Activated naive CD4-positive, alpha-beta T cell treated with anti-CD3 and anti-CD28 coated beads, Interleukin-2, amount 10 ng/mL, durations not matched to agents 7 days and 5 days (primary cell): Measurements from ENCODE around the gene ZNF225.

Experiments used
- CTCF ChIA-PET: fragments of 350-600 bp; sonication (Branson Sonifier 250); formaldehyde crosslinking; loops from one replicate; lab custom pipeline; 2021; ENCODE audit warnings: antibody characterized with exemption; lab: Charles Lee
- DNase-seq: peaks from one replicate; pipeline ENCODE4 v3.0.0-alpha.2; 2020
- H3K27ac Mint-ChIP-seq: one replicate; pipeline ENCODE4 v1.8.0; 2021; ENCODE audit warnings: mild to moderate bottlenecking, moderate library complexity, mixed read lengths
- H3K27me3 Mint-ChIP-seq: one replicate; pipeline ENCODE4 v1.8.0; 2021; ENCODE audit warnings: mild to moderate bottlenecking, mixed read lengths
- H3K36me3 Mint-ChIP-seq: one replicate; pipeline ENCODE4 v1.8.0; 2021; ENCODE audit warnings: mixed read lengths
- H3K4me1 Mint-ChIP-seq: one replicate; pipeline ENCODE4 v1.8.0; 2021; ENCODE audit warnings: mixed read lengths
- H3K4me3 Mint-ChIP-seq: one replicate; pipeline ENCODE4 v1.8.0; 2021; ENCODE audit warnings: mild to moderate bottlenecking, moderate library complexity, mixed read lengths
- H3K9me3 Mint-ChIP-seq: one replicate; pipeline ENCODE4 v1.8.0; 2021; ENCODE audit warnings: mixed read lengths

ZNF225 gene

DNA sequence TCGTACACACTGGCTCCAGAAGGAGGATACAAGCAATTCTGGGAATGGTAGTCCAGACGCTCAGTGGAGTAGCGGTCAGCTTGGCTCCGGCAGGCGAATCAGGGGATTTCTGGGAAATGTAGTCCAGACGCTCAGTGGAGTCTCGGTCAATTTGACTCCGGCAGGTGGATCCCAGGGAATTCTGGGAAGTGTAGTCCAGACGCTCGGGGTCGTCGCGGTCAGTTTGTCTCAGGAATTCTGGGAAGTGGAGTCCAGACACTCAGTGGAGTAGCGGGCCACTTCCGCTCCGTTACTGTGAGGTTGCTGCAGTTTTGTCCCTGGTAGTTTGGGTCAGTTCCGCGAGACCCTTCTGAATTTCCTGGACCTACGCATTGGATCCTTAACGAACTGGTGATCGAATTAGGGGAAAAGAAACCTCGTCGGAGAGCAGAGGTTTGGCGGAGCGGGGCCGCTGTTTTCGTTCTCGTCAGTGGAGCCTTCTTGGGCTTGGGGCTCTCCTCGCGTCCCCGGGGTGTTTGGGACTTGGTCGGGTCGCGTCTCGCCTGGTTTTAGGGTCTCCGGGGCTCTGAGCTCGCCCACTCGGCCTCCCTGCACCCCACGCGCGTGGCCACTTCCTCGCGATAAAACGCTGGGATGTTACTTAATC lies at the start of gene ZNF225:
ZNF225 (plus strand) TSS at position 262 of the 646 bp plus-strand sequence. CDS start 2,429 bp downstream, outside the sequence.
- Mint-ChIP-seq H3K36me3 (peaks cover 37% of the 10 kb centered on the region), H3K4me1 (peaks cover 23% of the 10 kb centered on the region), H3K27ac (peak within 1 kb of the TSS; percentile 85), H3K27me3 (peaks cover 5% of the 10 kb centered on the region), H3K4me3 (peak within 1 kb of the TSS; percentile 99), H3K9me3 (peaks cover 30% of the 10 kb centered on the region)
- peak; percentile 89 for DNase-seq
- CTCF ChIA-PET, result interaction anchor here (1.6 kb wide), 1 partner anchor 18 kb away, joined by 5 read pairs; no protein-coding TSS in a partner anchor

GRCh38 chr19:44066305-44066704 lies 46.9 kb upstream of the ZNF225 start:
- no peak overlapping the region for H3K27ac Mint-ChIP-seq
- CTCF ChIA-PET, result no interaction called here
- no peaks in the 10 kb centered on the region for H3K27me3 Mint-ChIP-seq
- H3K4me1 Mint-ChIP-seq, result peaks cover 5% of the 10 kb centered on the region
- DNase-seq, result no peak
- H3K36me3 Mint-ChIP-seq, result peaks cover 15% of the 10 kb centered on the region
- peaks cover 51% of the 10 kb centered on the region for H3K9me3 Mint-ChIP-seq
- no peak overlapping the region for H3K4me3 Mint-ChIP-seq

GRCh38 chr19:44069415-44069814 lies 43.8 kb upstream of the ZNF225 start:
- no peak overlapping the region for H3K4me3 Mint-ChIP-seq
- H3K36me3 Mint-ChIP-seq, result peaks cover 28% of the 10 kb centered on the region
- CTCF ChIA-PET, result no interaction called here
- no peak overlapping the region for H3K27ac Mint-ChIP-seq
- H3K4me1 Mint-ChIP-seq, result peaks cover 24% of the 10 kb centered on the region
- no peak for DNase-seq
- H3K9me3 Mint-ChIP-seq, result peaks cover 51% of the 10 kb centered on the region
- peaks cover 5% of the 10 kb centered on the region for H3K27me3 Mint-ChIP-seq

GRCh38 chr19:44071824-44072542 lies 41.2 kb upstream of the ZNF225 start, which contains the start of gene ZNF284:
ZNF284 (plus strand) TSS chr19:44072159; CDS start chr19:44076390, 4,231 bp downstream.
- CTCF ChIA-PET, result interaction anchor here (0.6 to 1.7 kb wide), 2 partner anchors 23 to 48 kb away, joined by 3 to 7 read pairs; no protein-coding TSS in a partner anchor
- peak within 1 kb of the TSS; percentile 58 for H3K27ac Mint-ChIP-seq
- DNase-seq, result peak; percentile 87
- peaks cover 5% of the 10 kb centered on the region for H3K27me3 Mint-ChIP-seq
- peaks cover 39% of the 10 kb centered on the region for H3K9me3 Mint-ChIP-seq
- peak within 1 kb of the TSS; percentile 87 for H3K4me3 Mint-ChIP-seq
- peaks cover 24% of the 10 kb centered on the region for H3K4me1 Mint-ChIP-seq
- H3K36me3 Mint-ChIP-seq, result peaks cover 22% of the 10 kb centered on the region

- H3K4me1 Mint-ChIP-seq, result peaks cover 24% of the 10 kb centered on the region
- H3K9me3 Mint-ChIP-seq, result peaks cover 35% of the 10 kb centered on the region
- H3K36me3 Mint-ChIP-seq, result peaks cover 26% of the 10 kb centered on the region
- no peak for DNase-seq
- CTCF ChIA-PET, result interaction anchor here (0.6 to 1.7 kb wide), 2 partner anchors 22 to 49 kb away, joined by 3 to 7 read pairs; no protein-coding TSS in a partner anchor
- H3K27ac Mint-ChIP-seq, result no peak overlapping the region
- H3K27me3 Mint-ChIP-seq, result peaks cover 5% of the 10 kb centered on the region
- H3K4me3 Mint-ChIP-seq, result peak overlapping the region; percentile 87
Measured at GRCh38 chr19:44072543-44073401, 40.4 kb upstream of the ZNF225 start.

- peaks cover 31% of the 10 kb centered on the region for H3K36me3 Mint-ChIP-seq
- H3K27ac Mint-ChIP-seq, result no peak overlapping the region
- peaks cover 12% of the 10 kb centered on the region for H3K9me3 Mint-ChIP-seq
- CTCF ChIA-PET, result no interaction called here
- peaks cover 19% of the 10 kb centered on the region for H3K4me1 Mint-ChIP-seq
- DNase-seq, result no peak
- H3K4me3 Mint-ChIP-seq, result no peak overlapping the region
- peaks cover 5% of the 10 kb centered on the region for H3K27me3 Mint-ChIP-seq
Measured at GRCh38 chr19:44076325-44076724, 36.9 kb upstream of the ZNF225 start.

DNA sequence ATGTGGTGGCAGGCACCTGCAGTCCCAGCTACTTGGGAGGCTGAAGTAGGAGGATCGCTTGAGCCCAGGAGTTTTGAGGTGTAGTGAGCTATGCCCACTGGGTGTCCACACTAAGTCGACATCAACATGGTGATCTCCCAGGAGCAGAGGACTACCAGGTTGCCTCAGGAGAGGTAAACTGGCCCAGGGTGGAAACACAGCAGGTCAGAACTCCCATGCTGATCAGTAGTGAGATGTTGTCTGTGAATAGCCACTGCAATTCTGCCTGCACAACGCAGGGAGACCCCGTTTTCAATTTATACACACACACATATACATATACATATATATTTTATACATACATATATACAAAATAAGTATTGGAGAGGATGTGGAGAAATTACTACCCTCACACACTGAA lies 21.1 kb upstream of the ZNF225 start:
- no peak overlapping the region for H3K27ac Mint-ChIP-seq
- CTCF ChIA-PET, result no interaction called here
- peaks cover 4% of the 10 kb centered on the region for H3K9me3 Mint-ChIP-seq
- no peak overlapping the region for H3K4me3 Mint-ChIP-seq
- H3K27me3 Mint-ChIP-seq, result peaks cover 4% of the 10 kb centered on the region
- H3K36me3 Mint-ChIP-seq, result peaks cover 16% of the 10 kb centered on the region
- H3K4me1 Mint-ChIP-seq, result peaks cover 18% of the 10 kb centered on the region
- no peak for DNase-seq

GRCh38 chr19:44093931-44094765 lies 19.1 kb upstream of the ZNF225 start, which contains the start of gene ZNF224:
ZNF224 (plus strand) TSS chr19:44094361; CDS start chr19:44097874, 3,513 bp downstream.
- CTCF ChIA-PET, result interaction anchor here (1.1 to 1.9 kb wide), 5 partner anchors 20 to 159 kb away, joined by 3 to 7 read pairs (median 5); partner anchors contain the start of genes ZNF225, ZNF230, ZNF284 and ZNF45
- Mint-ChIP-seq H3K9me3 (peaks cover 13% of the 10 kb centered on the region), H3K4me1 (peaks cover 21% of the 10 kb centered on the region), H3K27ac (peak within 1 kb of the TSS; percentile 79), H3K27me3 (peaks cover 4% of the 10 kb centered on the region), H3K36me3 (peaks cover 37% of the 10 kb centered on the region), H3K4me3 (peak within 1 kb of the TSS; percentile 94)
- DNase-seq, result peak; percentile 91

DNA sequence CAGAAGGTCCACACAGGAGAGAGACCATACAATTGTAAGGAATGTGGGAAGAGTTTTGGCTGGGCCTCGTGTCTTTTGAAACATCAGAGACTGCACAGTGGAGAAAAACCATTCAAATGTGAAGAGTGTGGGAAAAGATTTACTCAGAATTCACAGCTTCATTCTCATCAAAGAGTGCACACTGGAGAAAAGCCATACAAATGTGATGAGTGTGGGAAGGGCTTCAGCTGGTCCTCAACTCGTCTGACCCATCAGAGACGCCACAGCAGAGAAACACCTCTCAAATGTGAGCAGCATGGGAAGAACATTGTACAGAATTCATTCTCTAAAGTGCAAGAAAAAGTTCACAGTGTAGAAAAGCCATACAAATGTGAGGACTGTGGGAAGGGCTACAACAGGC lies 5.4 kb upstream of the ZNF225 start:
- Mint-ChIP-seq H3K27ac (no peak overlapping the region), H3K36me3 (peaks cover 69% of the 10 kb centered on the region), H3K4me1 (peaks cover 9% of the 10 kb centered on the region), H3K9me3 (peaks cover 69% of the 10 kb centered on the region), H3K27me3 (no peaks in the 10 kb centered on the region), H3K4me3 (no peak overlapping the region)
- CTCF ChIA-PET, result no interaction called here
- no peak for DNase-seq

DNA sequence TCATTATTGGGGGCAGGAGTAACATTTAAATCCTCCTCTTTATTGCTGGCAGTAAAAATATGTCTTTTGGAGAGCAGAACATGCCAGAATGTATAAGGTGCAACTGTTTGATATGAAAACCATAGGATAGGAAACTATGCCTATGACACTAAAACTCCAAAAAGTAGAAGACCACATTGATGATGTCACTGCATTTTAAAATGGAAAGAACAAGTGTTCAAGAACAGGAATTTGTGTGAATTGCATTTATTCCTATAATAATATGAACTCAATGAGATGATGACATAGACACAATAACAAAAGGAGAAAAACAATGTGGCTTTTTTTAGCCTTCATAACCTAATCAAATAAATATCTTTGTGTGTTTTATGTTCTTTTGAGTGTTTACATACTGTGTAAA lies 3.7 kb upstream of the ZNF225 start:
- H3K4me3 Mint-ChIP-seq, result no peak overlapping the region
- peaks cover 5% of the 10 kb centered on the region for H3K27me3 Mint-ChIP-seq
- DNase-seq, result no peak
- peaks cover 56% of the 10 kb centered on the region for H3K36me3 Mint-ChIP-seq
- CTCF ChIA-PET, result no interaction called here
- H3K9me3 Mint-ChIP-seq, result peaks cover 63% of the 10 kb centered on the region
- H3K4me1 Mint-ChIP-seq, result peaks cover 20% of the 10 kb centered on the region
- H3K27ac Mint-ChIP-seq, result no peak overlapping the region

DNA sequence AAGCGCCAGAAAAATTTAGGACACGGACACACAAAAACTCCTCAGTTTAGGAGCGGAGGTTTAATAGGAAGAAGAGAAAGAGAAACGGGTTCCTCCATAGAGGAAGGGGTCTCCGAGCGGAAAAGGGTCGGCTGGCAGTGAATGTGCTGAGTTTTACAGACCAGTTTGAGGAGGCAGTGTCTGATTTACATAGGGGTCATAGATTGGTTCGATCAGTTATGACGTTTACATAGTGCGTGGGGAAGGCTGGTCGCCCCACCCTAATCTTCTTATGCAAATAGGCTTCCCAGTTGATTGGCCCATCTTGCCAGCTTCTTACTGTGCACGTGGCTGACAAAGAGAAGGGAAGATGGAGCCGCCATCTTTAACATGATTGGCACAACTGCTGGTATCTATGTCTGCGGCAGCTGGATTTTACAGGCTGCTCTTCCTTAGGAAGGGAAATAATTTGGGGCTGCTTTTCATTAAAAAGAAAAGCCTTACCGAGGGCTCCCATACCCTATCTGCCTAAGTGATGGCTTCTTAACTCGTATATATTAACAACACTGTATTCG lies 1.2 kb upstream of the ZNF225 start:
- H3K4me3 Mint-ChIP-seq, result peak overlapping the region; percentile 51
- DNase-seq, result no peak
- H3K36me3 Mint-ChIP-seq, result peaks cover 40% of the 10 kb centered on the region
- H3K27ac Mint-ChIP-seq, result no peak overlapping the region
- peaks cover 23% of the 10 kb centered on the region for H3K4me1 Mint-ChIP-seq
- CTCF ChIA-PET, result no interaction called here
- peaks cover 5% of the 10 kb centered on the region for H3K27me3 Mint-ChIP-seq
- peaks cover 42% of the 10 kb centered on the region for H3K9me3 Mint-ChIP-seq

GRCh38 chr19:44112802-44113137 lies 429 bp upstream of the ZNF225 start:
- Mint-ChIP-seq H3K4me3 (peak overlapping the region; percentile 99), H3K27ac (no peak overlapping the region), H3K27me3 (peaks cover 5% of the 10 kb centered on the region), H3K4me1 (peaks cover 23% of the 10 kb centered on the region), H3K9me3 (peaks cover 34% of the 10 kb centered on the region), H3K36me3 (peaks cover 39% of the 10 kb centered on the region)
- CTCF ChIA-PET, result no interaction called here
- no peak for DNase-seq
